Smooth muscle cell of the brain vasculature (primary cell): ENCODE measurements around the gene HSPA4L.

ENCODE experiments used
- DNase-seq: peaks from one replicate; pipeline ENCODE4 v3.0.0-alpha.2; 2012; ENCODE audit warnings: low read depth, low spot score

Gene HSPA4L

GRCh38 chr4:127868196-127868595 is 86.1 kb downstream of the HSPA4L start:
- no peak for DNase-seq

- no peak for DNase-seq
Measured at GRCh38 chr4:127870281-127870680, 88.2 kb downstream of the HSPA4L start.

- peak; percentile 72 for DNase-seq
Measured at GRCh38 chr4:127870688-127871087, 88.6 kb downstream of the HSPA4L start.

GRCh38 chr4:127875791-127876190 is 93.7 kb downstream of the HSPA4L start:
- no peak for DNase-seq

DNA sequence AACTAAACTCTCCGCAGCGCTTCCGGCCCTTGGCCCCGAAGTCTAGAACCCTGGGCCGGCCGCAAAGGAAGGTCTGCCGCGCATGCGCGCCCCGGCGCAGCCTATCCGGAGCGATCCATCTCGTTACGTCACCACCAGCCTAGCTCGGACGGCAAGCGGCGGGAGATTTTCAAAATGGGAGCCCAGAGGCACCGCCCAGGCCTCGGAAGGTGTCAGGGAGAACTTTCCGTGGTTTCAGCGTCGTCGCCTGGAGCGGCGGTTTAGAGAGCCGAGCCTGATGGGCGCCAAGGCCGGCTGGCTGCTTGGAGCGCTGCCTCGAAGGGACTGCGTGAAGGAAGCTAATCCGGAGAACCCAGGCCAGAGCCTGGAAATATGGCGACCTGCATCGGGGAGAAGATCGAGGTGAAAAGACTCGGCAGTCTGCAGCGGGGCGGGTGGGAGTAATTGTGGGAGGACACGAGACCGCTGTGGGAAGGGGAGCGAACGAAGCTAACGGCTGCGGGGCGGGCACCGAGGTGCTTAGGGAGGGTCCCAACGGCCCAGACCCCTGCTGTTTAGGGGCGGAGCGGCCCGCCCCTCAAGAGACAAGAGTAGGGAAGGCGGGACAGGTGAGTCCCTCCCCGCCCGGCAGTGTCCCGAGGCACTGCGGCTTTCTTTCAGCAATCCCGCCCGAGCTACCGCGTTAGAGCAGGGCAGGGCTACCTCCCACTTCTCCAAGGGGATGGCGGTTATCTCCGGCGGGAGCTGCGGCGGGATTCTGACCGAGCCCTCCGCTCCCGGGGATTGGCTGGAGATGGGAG is 98.8 kb downstream of the HSPA4L start, which contains the start of gene PLK4:
TSS of gene PLK4 (plus strand) at position 131 of the 800 bp plus-strand sequence. CDS start at position 373, 242 bp downstream.
- DNase-seq: peak; percentile 90

- DNase-seq: no peak
Measured at GRCh38 chr4:127881563-127881864, 99.4 kb downstream of the HSPA4L start.

DNA sequence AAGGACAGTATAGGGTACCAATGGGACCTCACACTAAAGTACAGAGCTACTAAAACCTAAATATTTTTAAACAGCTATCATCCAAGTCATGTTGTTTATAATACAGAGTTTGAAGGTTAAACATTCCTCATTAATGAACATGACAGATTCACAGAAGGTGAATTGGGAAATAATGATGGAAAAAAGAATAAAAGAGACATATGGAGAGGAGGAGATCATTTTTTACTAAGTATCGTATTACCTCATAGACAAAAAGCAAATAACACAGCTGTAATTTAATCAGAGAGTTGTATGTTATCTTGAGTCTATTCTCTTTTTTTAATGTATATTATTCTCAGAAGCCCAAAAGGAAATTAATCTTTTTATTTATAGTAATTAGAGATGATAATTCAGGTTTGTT is 106.4 kb downstream of the HSPA4L start:
- no peak for DNase-seq

- DNase-seq: no peak
Measured at GRCh38 chr4:127889903-127890302, 107.8 kb downstream of the HSPA4L start.
